ENCODE data around the gene SPATA2L. TPM values are rescaled to one million over a fixed set of nuclear protein-coding genes. Genes with fewer than 3 reads are reported as not detected.
"Not testable (repeated sequence)": the region's sequence is repeated elsewhere in the genome, so short reads cannot be mapped to it uniquely, and the experiment has no call there.

The SPATA2L gene
- total RNA-seq, 1 donor from 2014 or later = 12.9 TPM

DNA sequence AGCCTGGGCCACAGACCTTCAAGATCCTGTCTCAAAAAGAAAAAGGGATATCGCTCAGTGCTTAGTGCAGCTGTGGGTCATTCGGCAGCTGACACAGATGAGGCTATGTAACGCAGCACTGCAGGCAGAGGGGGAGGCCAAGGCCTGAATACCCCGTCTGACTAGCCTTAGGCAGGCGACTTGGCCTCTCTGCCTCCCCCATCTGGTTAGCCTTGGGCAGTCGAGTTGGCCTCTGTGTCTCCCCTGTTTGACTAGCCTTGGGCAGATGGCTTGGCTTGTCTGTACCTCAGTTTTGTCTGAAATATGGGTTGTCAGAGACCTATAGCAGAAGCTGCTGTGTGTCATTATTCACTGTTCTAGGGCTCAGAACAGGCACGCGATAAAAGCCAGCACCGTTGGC is 33.9 kb downstream of the SPATA2L start:
- DNase-seq (ENCODE audit: low spot score) = no peak
- H3K27ac Mint-ChIP-seq = no peak overlapping the region
- peaks cover 21% of the 10 kb centered on the region for H3K36me3 Mint-ChIP-seq (ENCODE audit: low read depth)
- no peaks in the 10 kb centered on the region for H3K9me3 Mint-ChIP-seq
- H3K4me1 Mint-ChIP-seq (ENCODE audit: low read depth) = peaks cover 9% of the 10 kb centered on the region
- intact Hi-C loops (cut with micrococcal nuclease) = no loop called here
- H3K4me3 Mint-ChIP-seq (ENCODE audit: low read depth) = no peak overlapping the region
- H3K27me3 Mint-ChIP-seq (ENCODE audit: low read depth) = no peaks in the 10 kb centered on the region

GRCh38 chr16:89667000-89667399 is 34.5 kb downstream of the SPATA2L start:
- intact Hi-C loops (cut with micrococcal nuclease); DNase-seq (ENCODE audit: low spot score); H3K4me3 Mint-ChIP-seq (ENCODE audit: low read depth); H3K9me3 Mint-ChIP-seq; H3K4me1 Mint-ChIP-seq (ENCODE audit: low read depth); H3K27ac Mint-ChIP-seq; H3K27me3 Mint-ChIP-seq (ENCODE audit: low read depth): not testable (repeated sequence)
- peaks cover 21% of the 10 kb centered on the region for H3K36me3 Mint-ChIP-seq (ENCODE audit: low read depth)

DNA sequence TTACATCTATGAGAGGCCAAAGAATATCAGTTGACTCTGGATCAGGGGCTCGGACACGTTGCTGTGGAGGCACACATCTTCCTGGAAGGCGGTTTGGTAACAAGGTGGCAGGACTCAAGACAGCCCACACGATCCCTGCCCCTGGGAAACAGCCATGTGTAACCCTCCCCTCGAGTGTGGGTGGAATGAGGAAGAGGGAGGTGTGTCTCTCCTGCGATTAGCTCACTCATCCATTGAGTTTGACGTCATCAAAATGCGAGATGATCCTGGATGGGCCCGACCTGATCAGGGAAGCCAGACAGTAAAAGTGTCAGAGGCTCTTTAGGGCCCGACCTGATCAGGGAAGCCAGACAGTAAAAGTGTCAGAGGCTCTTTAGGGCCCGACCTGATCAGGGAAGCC is 37.3 kb downstream of the SPATA2L start:
- intact Hi-C loops (cut with micrococcal nuclease); DNase-seq (ENCODE audit: low spot score); H3K4me1 Mint-ChIP-seq (ENCODE audit: low read depth); H3K27me3 Mint-ChIP-seq (ENCODE audit: low read depth); H3K4me3 Mint-ChIP-seq (ENCODE audit: low read depth); H3K9me3 Mint-ChIP-seq; H3K27ac Mint-ChIP-seq: not testable (repeated sequence)
- H3K36me3 Mint-ChIP-seq (ENCODE audit: low read depth) = peaks cover 41% of the 10 kb centered on the region

GRCh38 chr16:89661215-89661614 is 40.3 kb downstream of the SPATA2L start:
- Mint-ChIP-seq H3K9me3 (no peaks in the 10 kb centered on the region), H3K4me1 (ENCODE audit: low read depth) (peaks cover 11% of the 10 kb centered on the region), H3K27me3 (ENCODE audit: low read depth) (no peaks in the 10 kb centered on the region), H3K4me3 (ENCODE audit: low read depth) (no peak overlapping the region), H3K36me3 (ENCODE audit: low read depth) (peaks cover 43% of the 10 kb centered on the region), H3K27ac (no peak overlapping the region)
- no peak for DNase-seq (ENCODE audit: low spot score)
- intact Hi-C loops (cut with micrococcal nuclease) = no loop called here

DNA sequence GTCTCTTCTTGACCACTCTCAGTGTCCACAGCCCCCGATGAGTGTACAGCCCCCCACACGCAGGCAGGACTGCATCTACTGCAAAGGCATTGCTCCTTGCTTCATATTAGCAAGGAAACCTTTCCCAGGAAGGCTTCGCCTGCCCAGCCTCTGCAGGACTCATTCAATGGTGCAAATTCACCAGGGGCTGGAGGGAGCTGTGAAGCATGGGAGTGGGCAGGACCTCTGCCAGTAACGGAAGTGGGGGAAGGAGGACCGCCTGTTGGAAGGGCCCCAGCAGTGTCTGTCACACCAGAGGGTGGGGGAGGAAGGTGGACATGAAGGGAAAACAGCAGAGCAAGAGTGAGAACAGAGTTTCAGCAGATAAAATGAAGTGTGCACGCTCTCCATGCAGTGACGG is 41.4 kb downstream of the SPATA2L start:
- Mint-ChIP-seq H3K27me3 (ENCODE audit: low read depth) (no peaks in the 10 kb centered on the region), H3K36me3 (ENCODE audit: low read depth) (peaks cover 50% of the 10 kb centered on the region), H3K4me3 (ENCODE audit: low read depth) (no peak overlapping the region), H3K9me3 (no peaks in the 10 kb centered on the region), H3K4me1 (ENCODE audit: low read depth) (peaks cover 13% of the 10 kb centered on the region), H3K27ac (no peak overlapping the region)
- intact Hi-C loops (cut with micrococcal nuclease) = no loop called here
- DNase-seq (ENCODE audit: low spot score) = no peak

- intact Hi-C loops (cut with micrococcal nuclease) = loop anchor here (5.0 kb wide), 1 partner anchor 96 kb away; the partner anchor contains the start of gene RPL13
- peaks cover 15% of the 10 kb centered on the region for H3K4me1 Mint-ChIP-seq (ENCODE audit: low read depth)
Observed at GRCh38 chr16:89658221-89658879, 43.2 kb downstream of the SPATA2L start.

DNA sequence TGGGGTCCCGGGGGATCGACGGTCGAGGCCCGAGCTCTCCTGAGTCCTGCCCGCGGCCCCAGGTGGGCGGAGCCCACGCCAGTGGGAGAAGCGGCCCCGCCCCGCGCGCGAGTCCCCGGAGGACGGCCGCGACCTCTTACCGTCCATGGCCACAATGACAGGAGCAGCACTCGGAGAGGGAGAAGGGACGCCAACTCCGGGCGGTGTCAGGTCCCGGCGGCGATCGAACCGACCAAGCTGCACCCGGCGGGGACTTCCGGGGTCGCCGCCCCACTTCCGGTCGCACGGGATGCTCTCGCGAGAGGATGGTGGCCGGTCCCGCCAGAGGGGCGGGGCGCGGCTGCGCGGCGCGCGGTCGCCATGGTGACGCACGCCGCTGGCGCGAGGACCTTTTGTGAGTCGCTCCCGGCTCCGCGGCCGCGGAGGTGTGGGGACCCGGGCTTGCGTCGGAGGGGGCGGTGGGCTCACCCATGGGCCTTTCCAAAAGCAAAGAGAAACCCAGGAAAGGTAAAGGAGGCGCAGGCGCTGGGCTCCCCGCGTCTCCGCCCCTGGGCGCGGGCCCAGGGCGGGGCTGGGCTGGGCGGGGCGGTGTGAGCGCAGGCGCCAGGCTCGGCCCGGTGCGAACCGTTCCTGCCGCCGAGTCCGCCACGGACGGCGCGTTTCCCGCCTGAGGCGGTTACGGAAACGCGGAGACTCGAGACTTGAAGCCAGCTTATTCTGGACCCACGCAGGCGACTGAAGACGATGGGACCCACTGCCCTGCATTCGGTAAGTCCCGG is 43.9 kb downstream of the SPATA2L start, which contains the start of the genes CHMP1A and SPATA33:
Gene CHMP1A (minus strand): TSS at position 267 of the 779 bp plus-strand sequence. CDS start 120 bp downstream, at position 147.
Gene SPATA33 (plus strand): TSS at position 395 of the 779 bp plus-strand sequence. CDS start 76 bp downstream, at position 471.
- no peaks in the 10 kb centered on the region for H3K9me3 Mint-ChIP-seq
- DNase-seq (ENCODE audit: low spot score) = peak; percentile 89
- H3K4me1 Mint-ChIP-seq (ENCODE audit: low read depth) = peaks cover 15% of the 10 kb centered on the region
- peaks cover 45% of the 10 kb centered on the region for H3K36me3 Mint-ChIP-seq (ENCODE audit: low read depth)
- peak within 1 kb of the TSS; percentile 89 for H3K27ac Mint-ChIP-seq
- H3K27me3 Mint-ChIP-seq (ENCODE audit: low read depth) = no peaks in the 10 kb centered on the region
- peak within 1 kb of the TSS; percentile 92 for H3K4me3 Mint-ChIP-seq (ENCODE audit: low read depth)
- intact Hi-C loops (cut with micrococcal nuclease) = loop anchor here (5.0 kb wide), 1 partner anchor 95 kb away; the partner anchor contains the start of gene RPL13

More at GRCh38 chr16:89658221-89658879, 43.2 kb downstream of the SPATA2L start:
- H3K9me3 Mint-ChIP-seq = no peaks in the 10 kb centered on the region
- H3K27ac Mint-ChIP-seq = peak overlapping the region; percentile 89
- peaks cover 47% of the 10 kb centered on the region for H3K36me3 Mint-ChIP-seq (ENCODE audit: low read depth)
- no peaks in the 10 kb centered on the region for H3K27me3 Mint-ChIP-seq (ENCODE audit: low read depth)
- peak overlapping the region; percentile 92 for H3K4me3 Mint-ChIP-seq (ENCODE audit: low read depth)
- DNase-seq (ENCODE audit: low spot score) = peak; percentile 20

- H3K27me3 Mint-ChIP-seq (ENCODE audit: low read depth) = no peaks in the 10 kb centered on the region
- no peaks in the 10 kb centered on the region for H3K9me3 Mint-ChIP-seq
- peak overlapping the region; percentile 92 for H3K4me3 Mint-ChIP-seq (ENCODE audit: low read depth)
- no peak for DNase-seq (ENCODE audit: low spot score)
- peak overlapping the region; percentile 75 for H3K27ac Mint-ChIP-seq
- peaks cover 15% of the 10 kb centered on the region for H3K4me1 Mint-ChIP-seq (ENCODE audit: low read depth)
- intact Hi-C loops (cut with micrococcal nuclease) = loop anchor here (5.0 kb wide), 1 partner anchor 94 kb away; the partner anchor contains the start of gene RPL13
- H3K36me3 Mint-ChIP-seq (ENCODE audit: low read depth) = peaks cover 41% of the 10 kb centered on the region
Observed at GRCh38 chr16:89656435-89657121, 44.9 kb downstream of the SPATA2L start.

- DNase-seq (ENCODE audit: low spot score) = no peak
- Mint-ChIP-seq H3K36me3 (ENCODE audit: low read depth) (peaks cover 29% of the 10 kb centered on the region), H3K4me1 (ENCODE audit: low read depth) (peaks cover 15% of the 10 kb centered on the region), H3K4me3 (ENCODE audit: low read depth) (no peak overlapping the region), H3K27ac (no peak overlapping the region), H3K27me3 (ENCODE audit: low read depth) (no peaks in the 10 kb centered on the region), H3K9me3 (no peaks in the 10 kb centered on the region)
- intact Hi-C loops (cut with micrococcal nuclease) = loop anchor here (5.0 kb wide), 1 partner anchor 93 kb away; the partner anchor contains the start of gene RPL13
Observed at GRCh38 chr16:89655062-89655643, 46.4 kb downstream of the SPATA2L start.

- Mint-ChIP-seq H3K27me3 (ENCODE audit: low read depth) (no peaks in the 10 kb centered on the region), H3K36me3 (ENCODE audit: low read depth) (peaks cover 35% of the 10 kb centered on the region), H3K9me3 (no peaks in the 10 kb centered on the region), H3K4me1 (ENCODE audit: low read depth) (peaks cover 15% of the 10 kb centered on the region), H3K4me3 (ENCODE audit: low read depth) (peak overlapping the region; percentile 36), H3K27ac (no peak overlapping the region)
- no peak for DNase-seq (ENCODE audit: low spot score)
- intact Hi-C loops (cut with micrococcal nuclease) = no loop called here
Observed at GRCh38 chr16:89653656-89654295, 47.7 kb downstream of the SPATA2L start.

- intact Hi-C loops (cut with micrococcal nuclease) = no loop called here
- no peaks in the 10 kb centered on the region for H3K27me3 Mint-ChIP-seq (ENCODE audit: low read depth)
- H3K4me1 Mint-ChIP-seq (ENCODE audit: low read depth) = peaks cover 8% of the 10 kb centered on the region
- peaks cover 40% of the 10 kb centered on the region for H3K36me3 Mint-ChIP-seq (ENCODE audit: low read depth)
- no peaks in the 10 kb centered on the region for H3K9me3 Mint-ChIP-seq
- H3K4me3 Mint-ChIP-seq (ENCODE audit: low read depth) = no peak overlapping the region
- H3K27ac Mint-ChIP-seq = no peak overlapping the region
- no peak for DNase-seq (ENCODE audit: low spot score)
Observed at GRCh38 chr16:89651584-89651983, 49.9 kb downstream of the SPATA2L start.

- Mint-ChIP-seq H3K27ac (no peak overlapping the region), H3K36me3 (ENCODE audit: low read depth) (peaks cover 36% of the 10 kb centered on the region), H3K9me3 (no peaks in the 10 kb centered on the region), H3K4me3 (ENCODE audit: low read depth) (no peak overlapping the region), H3K4me1 (ENCODE audit: low read depth) (no peaks in the 10 kb centered on the region), H3K27me3 (ENCODE audit: low read depth) (no peaks in the 10 kb centered on the region)
- intact Hi-C loops (cut with micrococcal nuclease) = no loop called here
- no peak for DNase-seq (ENCODE audit: low spot score)
Observed at GRCh38 chr16:89646906-89647305, 54.6 kb downstream of the SPATA2L start.

All from activated T-helper 2 cell treated with anti-CD3 and anti-CD28 coated beads, Interferon-gamma antibody, Interleukin-2, Interleukin-4, amounts not matched to agents 10 μg/mL and 5 μg/mL and 100 μg/mL, durations not matched to agents 14 hours and 24 hours and 36 hours (primary cell).